Spleen (tissue), 11 donors: ENCODE measurements around the gene SERPINB11. TPM values are rescaled to one million over a fixed set of nuclear protein-coding genes. Genes with fewer than 3 reads are reported as not detected.

ENCODE experiments used
- DNase-seq: peaks from one replicate; pipeline ENCODE4 v3.0.0-alpha.2; 2020
- H3K27ac ChIP-seq, 8 donors: fragments of 200-600 bp; sonication (generic) in 7 of 8; 1 replicate in 4 of 8; 2 replicates in 4 of 8; pipeline versions ENCODE4 v1.5.0 to v1.8.0; 2016 to 2021; ENCODE audit warnings: inconsistent platforms in 4 of 8, mild to moderate bottlenecking in 4 of 8, moderate library complexity in 1 of 8
- H3K27me3 ChIP-seq, 7 donors: fragments of 200-600 bp; sonication (generic) in 6 of 7; replicated peaks in 1 of 7; 1 replicate in 4 of 7; 2 replicates in 3 of 7; pipeline versions ENCODE4 v1.5.0 to v1.8.0; 2016 to 2021; ENCODE audit warnings: inconsistent platforms in 3 of 7, mild to moderate bottlenecking in 1 of 7
- H3K36me3 ChIP-seq, 6 donors: fragments of 200-600 bp; sonication (generic) in 5 of 6; 1 replicate in 4 of 6; 2 replicates in 2 of 6; pipeline versions ENCODE4 v1.5.0 to v1.8.0; 2016 to 2021; ENCODE audit warnings: inconsistent platforms in 2 of 6
- H3K4me1 ChIP-seq, 6 donors: fragments of 200-600 bp; sonication (generic) in 5 of 6; 1 replicate in 3 of 6; 2 replicates in 3 of 6; pipeline versions ENCODE4 v1.5.0 to v1.8.0; 2016 to 2021; ENCODE audit warnings: inconsistent platforms in 3 of 6
- H3K4me3 ChIP-seq, 8 donors: fragments of 200-600 bp; sonication (generic) in 7 of 8; 1 replicate in 4 of 8; 2 replicates in 4 of 8; pipeline versions ENCODE4 v1.5.0 to v1.8.0; 2016 to 2021; ENCODE audit warnings: inconsistent platforms in 4 of 8, mild to moderate bottlenecking in 4 of 8, moderate library complexity in 2 of 8
- H3K9me3 ChIP-seq, 8 donors: fragments of 200-600 bp; sonication (generic) in 7 of 8; 1 replicate in 4 of 8; 2 replicates in 4 of 8; pipeline versions ENCODE4 v1.5.0 to v1.8.0; 2016 to 2021; ENCODE audit warnings: inconsistent platforms in 4 of 8
- CTCF ChIP-seq, 11 experiments: fragments of 200-600 bp in 7 of 11; fragments of 450-650 bp in 4 of 11; sonication (generic) in 4 of 11; IDR thresholded peaks in 8 of 11; conservative IDR thresholded peaks in 3 of 11; 1 replicate in 7 of 11; 2 replicates in 4 of 11; pipeline versions ENCODE4 v1.4.0 to v1.8.0; 2016 to 2021; ENCODE audit warnings: antibody characterized with exemption in 11 of 11, inconsistent platforms in 4 of 11, mild to moderate bottlenecking in 1 of 11
- POLR2A ChIP-seq, 3 donors: fragments of 450-650 bp; IDR thresholded peaks; one replicate each; pipeline ENCODE4 v1.5.1; 2017; ENCODE audit warnings: antibody characterized with exemption in 3 of 3, mild to moderate bottlenecking in 1 of 3
- POLR2AphosphoS5 ChIP-seq, 3 donors: sonication (generic); formaldehyde crosslinking; IDR thresholded peaks; one replicate each; pipeline ENCODE4 v1.5.1; 2017; ENCODE audit warnings: antibody characterized with exemption in 3 of 3
- WGBS, 5 donors: extraction: QIAGEN DNeasy Blood & Tissue Kit in 3 of 5; methylation state at CpG; one replicate each; pipeline versions ENCODE4 v1.1.5 to v1.1.7; 2013 to 2018; 5-methylcytosine and 5-hydroxymethylcytosine counted together
- intact Hi-C: fragments of 100-400 bp; cut with DNase I; formaldehyde crosslinking; loops from one replicate; pipeline ENCODE4 v1.15.0; 2023; ENCODE audit warnings: low total_unique reads
- polyA plus RNA-seq, 3 donors: library from polyadenylated mRNA; stranded (reverse); fragments of 200-250 nt; gene quantifications; one replicate each; pipeline ENCODE4 v1.2.1, GENCODE V29; 2013
- total RNA-seq, 7 donors: library from RNA; depleted of rRNA in 3 of 7; stranded (reverse); fragments of >200 nt in 3 of 7; fragmentation: NEBNext Ultra II Directional in 4 of 7; extraction: Animal tissue kit (Norgen Biotek cat#: 25700) in 4 of 7; gene quantifications; one replicate each; pipeline versions ENCODE4 v1.1.0 to v1.2.1, GENCODE V29; 2016 to 2021
- donor health status: healthy with polysubstance abuse.
- donor health status: DM: no; HTN: no; CAD: no; lungs with moderate emphysema.
- donor health status: DM: no; HTN: no; CAD: no.
- donor health status: Bipolar disorder and iron deficiency.
- donor health status: healthy.
- donor health status: DM: no; HTN: no; CAD: no.
- donor health status: DM: yes; HTN: yes; CAD: no.

Gene SERPINB11
- total and polyA plus RNA-seq, 10 donors, result not detected

- Histone ChIP-seq H3K27ac (no peak overlapping the region), H3K4me1 (no peaks in the 10 kb centered on the region), H3K36me3 (no peaks in the 10 kb centered on the region), H3K4me3 (no peak overlapping the region), H3K27me3 (no peaks in the 10 kb centered on the region), H3K9me3 (no peaks in the 10 kb centered on the region)
- no peak for TF ChIP-seq POLR2A (IDR thresholded peaks at IDR 0.05)
- TF ChIP-seq CTCF (IDR thresholded peaks at IDR 0.05 in 8 of 11, conservative IDR thresholded peaks at IDR 0.05 in 3 of 11), result no peak
- TF ChIP-seq POLR2AphosphoS5 (IDR thresholded peaks at IDR 0.05), result no peak
- no peak for DNase-seq
- intact Hi-C loops, result no loop called here
- 35 to 60% (median 47%) methylated on average over 5 of the region's 5 CpGs for WGBS, 5 donors
Observed at GRCh38 chr18:63677500-63678225, 25.1 kb upstream of the SERPINB11 start.

GRCh38 chr18:63679820-63680606, 22.7 kb upstream of the SERPINB11 start:
- 73 to 81% (median 77%) methylated on average over 5 of the region's 5 CpGs for WGBS, 5 donors
- no peak for TF ChIP-seq POLR2AphosphoS5 (IDR thresholded peaks at IDR 0.05)
- TF ChIP-seq POLR2A (IDR thresholded peaks at IDR 0.05), result no peak
- TF ChIP-seq CTCF (IDR thresholded peaks at IDR 0.05 in 8 of 11, conservative IDR thresholded peaks at IDR 0.05 in 3 of 11), result no peak
- Histone ChIP-seq H3K36me3 (no peaks in the 10 kb centered on the region), H3K9me3 (no peaks in the 10 kb centered on the region), H3K27ac (no peak overlapping the region), H3K4me3 (no peak overlapping the region), H3K4me1 (no peaks in the 10 kb centered on the region), H3K27me3 (peaks cover 0 to 10% (median 0%) of the 10 kb centered on the region in 7 donors)
- intact Hi-C loops, result no loop called here
- DNase-seq, result no peak

- intact Hi-C loops, result no loop called here
- no peak for DNase-seq
- Histone ChIP-seq H3K4me1 (no peaks in the 10 kb centered on the region), H3K36me3 (no peaks in the 10 kb centered on the region), H3K27me3 (peaks cover 0 to 15% (median 0%) of the 10 kb centered on the region in 7 donors), H3K9me3 (no peaks in the 10 kb centered on the region), H3K27ac (no peak overlapping the region), H3K4me3 (no peak overlapping the region)
- WGBS, 5 donors, result 88 to 97% (median 94%) methylated on average over 2 of the region's 2 CpGs
- TF ChIP-seq POLR2A (IDR thresholded peaks at IDR 0.05) (no peak), POLR2AphosphoS5 (IDR thresholded peaks at IDR 0.05) (no peak), CTCF (IDR thresholded peaks at IDR 0.05 in 8 of 11, conservative IDR thresholded peaks at IDR 0.05 in 3 of 11) (no peak)
Observed at GRCh38 chr18:63681449-63682340, 21.1 kb upstream of the SERPINB11 start.
